G401.6 (cell line): ENCODE measurements around the gene MCTP1.
"Not testable (repeated sequence)": the region's sequence is repeated elsewhere in the genome, so short reads cannot be mapped to it uniquely, and the experiment has no call there.

Experiments used
- FAIRE-seq: peaks from 2 replicates; lab custom pipeline; 2012; peaks lifted over from hg19 to GRCh38; lab: Jason Lieb, UNC

MCTP1 gene

DNA sequence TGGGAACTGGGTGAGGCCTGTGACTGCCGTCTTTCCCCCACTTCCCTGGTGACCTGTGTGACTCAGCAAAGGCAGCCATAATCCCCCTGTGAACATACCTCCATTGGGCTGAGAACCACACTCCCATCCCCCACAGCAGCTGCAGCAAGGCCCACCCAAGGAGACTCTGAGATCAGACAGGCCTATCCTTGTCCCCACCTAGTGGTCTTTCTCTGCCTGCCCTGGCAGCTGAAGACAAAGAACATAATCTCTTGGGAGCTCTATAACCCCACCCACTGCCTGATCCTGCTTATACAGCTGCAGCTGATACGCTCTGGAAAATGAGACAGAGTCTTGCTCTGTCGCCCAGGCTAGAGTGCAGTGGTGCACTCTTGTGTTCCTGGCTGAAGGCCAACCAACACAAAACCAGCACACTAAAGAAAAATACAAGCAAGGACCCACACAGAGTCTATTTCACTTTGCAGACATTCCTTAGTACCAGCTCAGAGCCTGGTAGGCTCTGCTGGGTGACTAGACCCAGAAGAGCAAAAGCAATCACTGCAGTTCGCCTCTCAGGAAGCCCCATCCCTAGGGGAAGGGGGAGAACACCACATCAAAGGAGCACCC lies 106.7 kb downstream of the MCTP1 start:
- FAIRE-seq: no peak

DNA sequence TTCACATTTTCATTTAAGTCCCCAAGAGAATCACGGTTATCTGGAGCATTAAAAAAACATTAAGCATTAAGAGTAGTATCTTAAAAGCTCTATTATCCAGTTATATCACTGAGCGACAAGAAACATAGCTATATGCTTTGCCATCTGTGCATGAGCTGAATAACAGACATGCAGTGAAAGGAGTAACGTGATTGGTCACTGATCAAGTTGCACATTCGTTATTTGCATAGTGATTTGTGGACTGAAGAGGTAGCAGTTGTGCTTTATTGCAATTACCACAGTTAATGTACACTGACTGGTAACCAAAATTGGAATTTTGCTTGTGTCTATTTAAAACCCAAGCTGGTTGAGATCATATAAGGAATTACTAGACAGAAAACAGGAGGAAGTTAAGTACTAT lies 107.4 kb downstream of the MCTP1 start:
- no peak for FAIRE-seq

DNA sequence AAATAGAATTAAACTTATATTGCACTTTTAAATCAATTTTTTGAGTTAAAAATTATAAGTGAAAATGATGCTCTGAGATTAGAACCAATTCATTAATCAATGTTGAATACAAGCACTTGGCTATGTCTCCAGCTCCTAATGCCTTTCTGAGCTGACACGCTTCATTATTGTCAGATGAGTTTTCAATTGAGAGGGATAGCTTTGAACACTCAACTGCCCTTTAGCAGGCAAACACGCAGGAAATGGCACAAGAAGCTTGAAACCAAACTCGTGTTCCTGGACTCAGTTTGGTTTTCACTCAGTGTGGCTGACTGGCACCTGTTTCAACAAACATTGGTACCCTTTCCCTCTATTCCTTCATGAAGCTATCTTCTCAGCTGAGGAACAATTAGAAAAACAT lies 109.8 kb downstream of the MCTP1 start:
- no peak for FAIRE-seq

DNA sequence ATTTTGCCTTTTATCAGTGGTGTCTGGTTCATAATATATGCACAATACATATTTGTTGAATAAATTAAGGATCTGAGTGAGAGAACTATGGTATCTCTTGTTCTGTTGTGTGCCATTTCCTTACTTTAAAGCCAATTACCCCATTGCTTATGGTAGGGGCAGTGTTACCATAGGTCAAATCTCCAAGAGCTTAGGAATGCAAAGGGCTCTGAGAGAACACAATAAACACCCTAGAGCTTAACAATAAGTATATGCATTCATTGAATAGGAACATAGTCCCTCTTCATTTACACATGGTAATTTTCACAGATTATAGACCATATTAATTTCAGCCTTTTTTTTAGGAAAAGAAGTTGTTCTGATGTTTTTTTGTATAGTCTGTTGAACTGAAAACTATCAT lies 112.2 kb downstream of the MCTP1 start:
- FAIRE-seq: no peak

DNA sequence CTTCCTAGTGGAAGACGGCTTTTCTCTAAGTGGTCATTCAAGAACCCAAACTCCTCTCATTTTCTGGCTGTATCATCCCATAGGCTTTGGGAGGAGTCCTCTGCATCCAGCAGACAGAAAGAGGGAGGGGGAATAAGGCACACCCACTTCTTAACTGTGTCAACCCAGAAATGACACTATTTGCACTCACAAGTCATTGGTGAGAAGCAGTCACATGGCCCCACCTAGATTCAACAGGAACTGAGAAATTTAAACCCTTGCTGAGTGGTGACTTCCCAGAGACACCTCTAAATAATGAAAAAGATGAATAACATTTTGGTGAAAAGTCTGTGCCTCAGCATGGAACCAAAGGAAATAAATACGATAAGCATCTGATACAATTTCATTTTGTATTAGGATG lies 120.0 kb downstream of the MCTP1 start:
- no peak for FAIRE-seq

DNA sequence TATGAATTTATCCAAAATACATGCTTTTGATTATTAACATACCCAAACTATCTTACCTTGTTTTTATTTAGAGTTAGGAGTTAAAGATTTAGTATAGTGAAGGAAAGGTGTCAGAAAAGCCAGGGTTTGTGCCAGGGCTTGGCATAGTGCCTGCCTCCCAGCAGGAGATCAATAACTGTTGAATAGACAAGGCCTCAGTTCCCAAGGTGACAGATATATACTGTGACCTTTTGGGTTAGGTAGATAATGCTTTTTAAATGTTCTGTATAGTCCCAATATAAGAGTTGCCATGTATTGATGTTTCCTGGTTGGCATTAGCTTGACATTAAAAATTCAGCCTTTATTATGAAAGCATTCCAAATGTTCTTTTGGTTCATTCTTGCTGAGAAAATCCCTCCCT lies 121.8 kb downstream of the MCTP1 start:
- no peak for FAIRE-seq

DNA sequence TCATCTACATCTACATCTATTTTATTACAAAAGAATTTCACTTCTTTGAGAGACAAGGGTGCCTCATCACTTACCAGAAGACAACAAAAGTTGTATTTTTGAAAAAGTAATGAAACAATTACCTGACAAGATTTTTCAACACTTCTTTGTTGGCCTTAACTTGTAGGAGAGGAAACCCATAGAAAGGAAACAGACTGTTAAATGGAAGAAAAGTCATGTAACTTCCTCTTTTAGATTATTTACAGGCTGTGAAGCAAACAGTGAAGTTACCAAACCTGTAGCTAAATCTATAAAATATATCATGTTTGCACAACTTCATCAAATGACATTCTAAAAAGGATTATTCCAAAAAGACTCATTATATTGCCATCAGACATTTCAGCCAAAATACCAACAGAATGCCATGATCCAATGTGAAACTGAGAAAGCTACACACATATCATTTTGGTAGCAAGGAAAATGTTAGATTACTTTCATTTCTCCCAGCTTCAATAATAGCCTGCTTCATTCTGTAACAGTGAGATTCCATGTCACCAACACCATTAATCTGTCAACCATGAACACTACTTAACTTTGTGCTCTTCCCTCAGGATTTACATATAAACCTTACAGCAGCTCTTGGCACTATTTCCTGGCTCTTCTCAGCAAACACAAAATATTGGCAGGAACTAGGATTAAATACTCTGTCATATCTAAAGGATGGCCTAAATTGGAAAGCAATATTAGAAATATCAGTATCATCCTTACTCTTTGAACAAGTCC lies 122.5 kb downstream of the MCTP1 start:
- FAIRE-seq: no peak

DNA sequence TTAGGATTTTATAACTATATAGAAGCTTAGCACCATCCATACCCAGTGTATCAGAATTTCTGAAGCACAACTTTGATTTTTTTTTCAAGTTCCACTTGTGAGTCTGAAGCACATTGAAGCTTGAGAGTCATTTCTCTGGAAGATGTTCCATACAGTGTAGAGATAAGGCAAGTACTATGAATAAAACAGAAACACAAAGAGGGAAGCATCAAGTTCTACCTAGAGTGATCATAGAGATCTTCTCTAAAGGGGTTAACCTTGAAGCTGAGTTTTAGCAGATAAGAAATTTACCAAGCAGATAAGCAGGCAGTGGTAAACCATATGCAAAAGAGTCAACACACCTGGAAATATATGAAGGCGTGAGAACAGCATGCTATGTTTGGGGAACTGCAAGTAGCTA lies 125.3 kb downstream of the MCTP1 start:
- FAIRE-seq: no peak

- FAIRE-seq: no peak
Observed at GRCh38 chr5:95155888-95156287, 129.0 kb downstream of the MCTP1 start.

GRCh38 chr5:95153511-95153910 lies 131.4 kb downstream of the MCTP1 start:
- FAIRE-seq: no peak

DNA sequence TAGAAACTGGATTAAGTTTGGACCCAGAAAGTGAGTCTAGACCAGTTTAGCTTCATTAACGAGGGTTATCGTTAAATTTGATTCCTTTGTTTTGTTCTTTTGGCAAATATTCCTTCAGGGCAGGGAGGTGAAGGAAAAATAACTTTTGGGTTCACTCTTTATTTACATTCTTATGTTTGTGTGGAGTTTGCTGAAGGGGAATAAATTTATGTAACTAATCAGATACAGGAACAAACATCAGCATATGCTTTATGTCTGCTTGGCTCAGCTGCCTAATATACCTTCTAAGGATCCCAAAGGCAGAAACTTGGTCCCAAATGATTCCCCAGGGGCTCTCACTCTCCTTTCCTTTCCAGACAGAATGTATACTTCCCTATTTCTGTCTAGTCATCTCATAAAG lies 132.4 kb downstream of the MCTP1 start:
- FAIRE-seq: no peak

GRCh38 chr5:95152131-95152530 lies 132.8 kb downstream of the MCTP1 start:
- FAIRE-seq: no peak

- no peak for FAIRE-seq
Observed at GRCh38 chr5:95151694-95152093, 133.2 kb downstream of the MCTP1 start.

GRCh38 chr5:95149387-95149786 lies 135.5 kb downstream of the MCTP1 start:
- FAIRE-seq: no peak

DNA sequence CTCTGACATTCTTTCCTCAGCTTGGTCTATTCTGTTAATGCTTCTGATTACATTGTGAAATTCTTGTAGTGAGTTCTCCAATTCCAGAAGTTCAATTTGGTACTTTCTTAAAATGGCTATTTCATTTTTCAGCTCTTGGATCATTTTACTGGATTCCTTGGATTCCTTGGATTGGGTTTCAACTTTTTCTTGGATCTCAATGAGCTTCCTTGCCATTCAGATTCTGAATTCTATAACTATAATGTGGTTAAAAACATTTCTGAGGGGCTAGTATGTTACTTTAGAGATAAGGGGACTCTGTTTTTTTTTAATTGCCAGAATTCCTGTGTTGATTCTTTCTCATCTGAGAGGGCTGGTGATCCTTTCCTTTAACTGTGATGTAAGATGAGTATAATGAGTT lies 136.4 kb downstream of the MCTP1 start:
- FAIRE-seq: no peak

- not testable (repeated sequence) for FAIRE-seq
Observed at GRCh38 chr5:95143858-95144257, 141.0 kb downstream of the MCTP1 start.

- no peak for FAIRE-seq
Observed at GRCh38 chr5:95142145-95142544, 142.7 kb downstream of the MCTP1 start.

DNA sequence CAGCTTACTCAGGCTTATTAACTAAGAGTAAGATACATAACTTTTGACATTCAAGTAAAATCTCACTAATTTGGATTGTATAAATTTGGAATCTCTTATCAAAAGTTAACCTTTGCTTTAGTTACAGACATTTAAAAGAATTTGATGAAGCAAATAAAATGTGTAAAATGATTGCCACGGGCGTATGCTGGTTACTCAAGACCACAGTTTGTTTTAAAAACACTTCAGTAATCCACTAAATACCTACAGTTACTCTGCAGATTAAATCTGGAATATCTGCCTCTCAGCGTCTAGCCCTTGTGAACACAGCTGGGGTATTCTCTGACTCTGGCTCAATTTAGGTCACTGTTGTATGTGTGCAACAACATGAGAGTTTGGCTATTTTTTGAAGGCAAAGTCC lies 143.8 kb downstream of the MCTP1 start:
- no peak for FAIRE-seq

GRCh38 chr5:95134326-95134725 lies 150.6 kb downstream of the MCTP1 start:
- no peak for FAIRE-seq

- no peak for FAIRE-seq
Observed at GRCh38 chr5:95132096-95132495, 152.8 kb downstream of the MCTP1 start.

GRCh38 chr5:95130941-95131340 lies 154.0 kb downstream of the MCTP1 start:
- FAIRE-seq: no peak

DNA sequence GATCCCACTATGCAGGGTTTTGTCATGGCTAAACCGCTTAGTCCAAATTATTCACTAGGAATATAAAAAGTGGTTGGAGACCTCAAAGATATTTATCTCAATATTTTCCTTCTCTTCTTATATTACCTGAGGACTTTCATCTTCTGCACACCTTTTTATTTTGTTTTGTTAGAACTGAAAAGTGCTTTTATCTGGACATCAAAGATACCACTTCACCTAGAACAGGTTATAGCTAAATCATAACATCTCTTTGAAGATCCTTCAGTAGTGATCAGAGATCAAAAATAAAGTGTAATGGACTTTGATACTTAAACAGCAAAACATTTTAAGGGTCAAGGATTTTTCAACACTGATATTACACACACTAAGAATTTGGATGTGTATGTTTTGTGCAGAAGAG lies 160.2 kb downstream of the MCTP1 start:
- FAIRE-seq: no peak

- FAIRE-seq: no peak
Observed at GRCh38 chr5:95124101-95124500, 160.8 kb downstream of the MCTP1 start.

DNA sequence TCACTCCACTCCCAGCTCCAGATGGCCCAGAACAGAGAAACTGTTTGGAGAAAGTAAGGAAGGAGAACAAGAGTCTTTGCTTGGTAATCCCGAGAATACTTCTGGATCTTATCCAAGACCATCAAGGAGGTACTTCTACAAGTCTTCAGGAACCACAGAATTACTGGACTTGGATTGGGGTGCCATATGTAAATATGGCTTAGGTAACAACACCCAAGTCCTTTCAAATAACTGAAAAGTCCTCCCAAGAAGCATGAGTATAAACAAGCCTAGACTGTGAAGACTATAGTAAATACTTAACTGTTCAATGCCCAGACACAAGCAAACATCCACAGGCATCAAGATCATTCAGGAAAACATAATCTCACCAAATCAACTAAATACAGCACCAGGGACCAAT lies 170.0 kb downstream of the MCTP1 start:
- no peak for FAIRE-seq
